GM10266 (cell line): Measurements from ENCODE around the gene CDH4.

Source experiments
- DNase-seq: peaks from one replicate; pipeline ENCODE4 v3.0.0; 2012; ENCODE audit errors: extremely low spot score
- CTCF ChIP-seq: IDR thresholded peaks from 2 replicates; pipeline ENCODE4 v1.5.1; 2012; ENCODE audit warnings: mild to moderate bottlenecking, low read depth; ENCODE audit not compliant: control insufficient read depth, insufficient read depth; ENCODE audit errors: missing control alignments

CDH4 gene

GRCh38 chr20:61251529-61252393, at the start of gene CDH4:
Gene CDH4 (plus strand): TSS chr20:61252261.
- no peak for DNase-seq
- TF ChIP-seq CTCF: no peak

- no peak for TF ChIP-seq CTCF
- DNase-seq: no peak
Observed at GRCh38 chr20:61203320-61203719, 48.7 kb upstream of the CDH4 start.

- no peak for TF ChIP-seq CTCF
- no peak for DNase-seq
Observed at GRCh38 chr20:61204206-61204605, 47.9 kb upstream of the CDH4 start.

GRCh38 chr20:61205769-61206168, 46.3 kb upstream of the CDH4 start:
- DNase-seq: no peak
- TF ChIP-seq CTCF: no peak

- no peak for DNase-seq
- TF ChIP-seq CTCF: no peak
Observed at GRCh38 chr20:61210862-61211261, 41.2 kb upstream of the CDH4 start.

DNA sequence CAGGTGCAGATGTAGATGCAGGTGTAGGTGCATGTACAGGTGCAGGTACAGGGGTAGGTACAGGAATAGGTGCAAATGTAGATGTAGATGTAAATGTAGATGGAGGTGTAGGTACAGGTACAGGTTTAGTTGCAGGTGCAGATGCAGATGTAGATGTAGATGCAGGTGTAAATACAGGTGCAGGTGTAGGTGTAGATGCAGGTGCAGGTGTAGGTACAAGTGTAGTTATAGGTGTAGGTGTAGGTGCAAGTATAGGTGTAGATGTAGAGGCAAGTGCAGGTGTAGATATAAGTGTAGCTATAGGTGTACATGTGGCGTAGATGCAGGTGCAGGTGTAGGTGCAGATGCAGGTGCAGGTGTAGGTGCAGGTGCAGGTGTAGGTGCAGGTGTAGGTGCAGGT, 34.2 kb upstream of the CDH4 start:
- no peak for TF ChIP-seq CTCF
- no peak for DNase-seq

DNA sequence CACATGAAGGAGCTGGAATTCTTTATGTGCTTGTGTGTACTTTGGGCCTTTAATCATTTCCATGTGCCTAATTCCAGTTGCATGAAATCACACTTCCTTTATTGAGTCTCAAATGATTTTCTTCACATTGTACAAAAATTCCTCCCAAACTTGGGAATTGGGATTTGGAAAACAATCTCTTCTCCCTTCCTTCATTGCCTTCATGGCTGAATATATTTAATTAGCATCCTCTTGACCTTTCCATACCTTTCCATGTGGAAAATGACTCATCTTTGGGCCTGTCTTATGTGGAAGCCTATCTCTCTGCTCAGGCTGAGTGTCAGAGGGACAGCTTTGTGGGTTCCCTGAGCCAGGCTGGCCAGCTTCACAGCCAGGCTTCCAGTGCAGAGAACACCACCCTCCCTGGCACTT, 33.0 kb upstream of the CDH4 start:
- DNase-seq: no peak
- TF ChIP-seq CTCF: no peak
